Duodenal mucosa (tissue), 2 donors: ENCODE results near the gene STK32A.

ENCODE experiments used
- H3K27ac ChIP-seq: one replicate; pipeline ENCODE4 v1.7.0; 2013; ENCODE audit warnings: low read depth, low read length
- H3K27me3 ChIP-seq, 2 donors: one replicate each; pipeline ENCODE4 v1.7.0; 2013; ENCODE audit warnings: low read length in 2 of 2, control low read depth in 1 of 2; ENCODE audit not compliant: insufficient read depth in 2 of 2, control insufficient read depth in 1 of 2
- H3K36me3 ChIP-seq, 2 donors: one replicate each; pipeline ENCODE4 v1.7.0; 2013; ENCODE audit warnings: low read length in 2 of 2, control low read depth in 1 of 2; ENCODE audit not compliant: insufficient read depth in 2 of 2, control insufficient read depth in 1 of 2
- H3K4me1 ChIP-seq, 2 donors: one replicate each; pipeline ENCODE4 v1.7.0; 2013; ENCODE audit warnings: low read length in 2 of 2, control low read depth in 1 of 2; ENCODE audit not compliant: insufficient read depth in 2 of 2, control insufficient read depth in 1 of 2
- H3K4me3 ChIP-seq, 2 donors: one replicate each; pipeline ENCODE4 v1.7.0; 2013; ENCODE audit warnings: low read length in 2 of 2, low read depth in 1 of 2
- H3K9ac ChIP-seq, 2 donors: one replicate each; pipeline ENCODE4 v1.7.0; 2013; ENCODE audit warnings: low read length in 2 of 2, low read depth in 1 of 2
- H3K9me3 ChIP-seq, 2 donors: one replicate each; pipeline ENCODE4 v1.7.0; 2013; ENCODE audit warnings: low read length in 2 of 2, control low read depth in 1 of 2; ENCODE audit not compliant: control insufficient read depth in 1 of 2

The STK32A gene

GRCh38 chr5:147248561-147248960, 13.7 kb downstream of the STK32A start:
- Histone ChIP-seq H3K4me1 (no peaks in the 10 kb centered on the region), H3K27me3 (peaks cover 0 to 5% of the 10 kb centered on the region in 2 donors), H3K4me3 (no peak overlapping the region), H3K9ac (no peak overlapping the region), H3K36me3 (no peaks in the 10 kb centered on the region), H3K27ac (no peak overlapping the region), H3K9me3 (no peaks in the 10 kb centered on the region)

GRCh38 chr5:147259837-147260236, 25.0 kb downstream of the STK32A start:
- no peaks in the 10 kb centered on the region for H3K36me3 ChIP-seq
- no peak overlapping the region for H3K9ac ChIP-seq
- H3K27me3 ChIP-seq: no peaks in the 10 kb centered on the region
- no peak overlapping the region for H3K27ac ChIP-seq
- H3K4me1 ChIP-seq: no peaks in the 10 kb centered on the region
- no peaks in the 10 kb centered on the region for H3K9me3 ChIP-seq
- no peak overlapping the region for H3K4me3 ChIP-seq

- Histone ChIP-seq H3K9me3 (no peaks in the 10 kb centered on the region), H3K4me1 (no peaks in the 10 kb centered on the region), H3K27me3 (no peaks in the 10 kb centered on the region), H3K9ac (no peak overlapping the region), H3K27ac (no peak overlapping the region), H3K4me3 (no peak overlapping the region), H3K36me3 (no peaks in the 10 kb centered on the region)
Measured at GRCh38 chr5:147267082-147267832, 32.4 kb downstream of the STK32A start.

- Histone ChIP-seq H3K9me3 (no peaks in the 10 kb centered on the region), H3K27me3 (no peaks in the 10 kb centered on the region), H3K4me3 (no peak overlapping the region), H3K4me1 (no peaks in the 10 kb centered on the region), H3K36me3 (no peaks in the 10 kb centered on the region), H3K9ac (no peak overlapping the region), H3K27ac (no peak overlapping the region)
Measured at GRCh38 chr5:147276497-147276896, 41.7 kb downstream of the STK32A start.

- Histone ChIP-seq H3K4me1 (no peaks in the 10 kb centered on the region), H3K36me3 (no peaks in the 10 kb centered on the region), H3K27me3 (no peaks in the 10 kb centered on the region), H3K4me3 (no peak overlapping the region), H3K27ac (no peak overlapping the region), H3K9ac (no peak overlapping the region), H3K9me3 (no peaks in the 10 kb centered on the region)
Measured at GRCh38 chr5:147286296-147286695, 51.5 kb downstream of the STK32A start.

GRCh38 chr5:147287110-147287509, 52.3 kb downstream of the STK32A start:
- Histone ChIP-seq H3K9ac (no peak overlapping the region), H3K27me3 (no peaks in the 10 kb centered on the region), H3K4me1 (no peaks in the 10 kb centered on the region), H3K4me3 (no peak overlapping the region), H3K27ac (no peak overlapping the region), H3K36me3 (no peaks in the 10 kb centered on the region), H3K9me3 (no peaks in the 10 kb centered on the region)

- no peaks in the 10 kb centered on the region for H3K4me1 ChIP-seq
- H3K27me3 ChIP-seq: no peaks in the 10 kb centered on the region
- H3K27ac ChIP-seq: no peak overlapping the region
- no peak overlapping the region for H3K4me3 ChIP-seq
- H3K9ac ChIP-seq: no peak overlapping the region
- H3K36me3 ChIP-seq: no peaks in the 10 kb centered on the region
- H3K9me3 ChIP-seq: no peaks in the 10 kb centered on the region
Measured at GRCh38 chr5:147290261-147290660, 55.4 kb downstream of the STK32A start.

GRCh38 chr5:147303251-147303650, 68.4 kb downstream of the STK32A start:
- Histone ChIP-seq H3K4me3 (no peak overlapping the region), H3K27me3 (no peaks in the 10 kb centered on the region), H3K4me1 (no peaks in the 10 kb centered on the region), H3K9me3 (no peaks in the 10 kb centered on the region), H3K27ac (no peak overlapping the region), H3K36me3 (no peaks in the 10 kb centered on the region), H3K9ac (no peak overlapping the region)

GRCh38 chr5:147303976-147304375, 69.2 kb downstream of the STK32A start:
- Histone ChIP-seq H3K9ac (no peak overlapping the region), H3K36me3 (no peaks in the 10 kb centered on the region), H3K27me3 (no peaks in the 10 kb centered on the region), H3K27ac (no peak overlapping the region), H3K4me3 (no peak overlapping the region), H3K4me1 (no peaks in the 10 kb centered on the region), H3K9me3 (no peaks in the 10 kb centered on the region)

- Histone ChIP-seq H3K9me3 (no peaks in the 10 kb centered on the region), H3K27ac (no peak overlapping the region), H3K4me3 (no peak overlapping the region), H3K4me1 (peaks cover 0 to 2% of the 10 kb centered on the region in 2 donors), H3K9ac (no peak overlapping the region), H3K27me3 (no peaks in the 10 kb centered on the region), H3K36me3 (no peaks in the 10 kb centered on the region)
Measured at GRCh38 chr5:147305147-147305546, 70.3 kb downstream of the STK32A start.
